GM12878 (cell line): ENCODE measurements around the gene ILF2. TPM values are rescaled to one million over a fixed set of nuclear protein-coding genes. Genes with fewer than 3 reads are reported as not detected.
A peak's percentile ranks its signal among the peaks of the same experiment; 100 is the strongest.

Experiments used
- BMI1 ChIP-seq: fragments of 450-650 bp; IDR thresholded peaks from 2 replicates; pipeline ENCODE4 v1.6.1; 2016; ENCODE audit warnings: mild to moderate bottlenecking, moderate library complexity, borderline replicate concordance
- BRCA1 ChIP-seq: IDR thresholded peaks from 2 replicates; pipeline ENCODE4 v1.6.1; 2011; ENCODE audit warnings: low read depth, low read length, improper control_type of control experiment
- CBFB ChIP-seq: IDR thresholded peaks from 2 replicates; pipeline ENCODE4 v1.6.1; 2016; ENCODE audit warnings: antibody characterized with exemption, low read depth
- MTA2 ChIP-seq: fragments of 450-650 bp; IDR thresholded peaks from 2 replicates; pipeline ENCODE4 v1.6.1; 2016; ENCODE audit warnings: low read depth, mild to moderate bottlenecking, moderate library complexity
- MTA3 ChIP-seq: IDR thresholded peaks from 2 replicates; pipeline ENCODE4 v1.6.1; 2012; ENCODE audit warnings: low read length, inconsistent platforms, borderline replicate concordance
- NFXL1 ChIP-seq: fragments of 450-650 bp; IDR thresholded peaks from 2 replicates; pipeline ENCODE4 v1.6.1; 2017; ENCODE audit warnings: antibody characterized with exemption, mild to moderate bottlenecking, borderline replicate concordance
- NFYA ChIP-seq: IDR thresholded peaks from 2 replicates; pipeline ENCODE4 v1.6.1; 2011; ENCODE audit warnings: low read depth, mild to moderate bottlenecking, low read length, improper control_type of control experiment, borderline replicate concordance
- NRF1 ChIP-seq: conservative IDR thresholded peaks from 2 replicates; pipeline ENCODE4 v1.6.1; 2011; ENCODE audit warnings: mild to moderate bottlenecking, low read depth, low read length, improper control_type of control experiment
- SIN3A ChIP-seq: IDR thresholded peaks from 2 replicates; pipeline ENCODE4 v1.6.1; 2012; ENCODE audit warnings: low read depth, low read length, improper control_type of control experiment
- ZZZ3 ChIP-seq: IDR thresholded peaks from 2 replicates; pipeline ENCODE4 v1.6.1; 2011; ENCODE audit warnings: low read depth; ENCODE audit not compliant: control insufficient read depth, insufficient read length
- polyA plus RNA-seq, 11 experiments: library from polyadenylated mRNA; depleted of rRNA in 4 of 11; unstranded in 6 of 11; stranded (reverse) in 5 of 11; fragments of >200 nt; fragmentation: Nextera tagmentation in 4 of 11; fragmentation: Illumina TruSeq in 1 of 11; extraction: Ambion mirVana in 4 of 11; extraction: Trizol in 1 of 11; gene quantifications; 1 replicate in 1 of 11; 2 replicates in 10 of 11; pipeline versions ENCODE4 v1.2.1 to v1.2.3, GENCODE V29; 2011 to 2016; ENCODE audit warnings: inconsistent platforms in 2 of 11, missing spikeins in 2 of 11, low read depth in 1 of 11
- total RNA-seq, 4 experiments: library from RNA; depleted of rRNA in 3 of 4; stranded (reverse); fragments of >200 nt in 3 of 4; fragmentation: Illumina TruSeq in 1 of 4; extraction: Trizol in 1 of 4; gene quantifications; 2 replicates each; pipeline versions ENCODE4 v1.2.1 to v1.2.3, GENCODE V29; 2013 to 2021
- TF ChIP-seq, protein P1 (sequence below): fragments of 450-650 bp; IDR thresholded peaks from 2 replicates; pipeline ENCODE4 v1.6.1; 2017; ENCODE audit warnings: mild to moderate bottlenecking
- TF ChIP-seq, protein P2 (sequence below): IDR thresholded peaks from 2 replicates; pipeline ENCODE4 v1.6.1; 2011; ENCODE audit warnings: borderline replicate concordance, low read depth, mild to moderate bottlenecking, moderate library complexity, low read length; ENCODE audit not compliant: insufficient read depth, poor library complexity, severe bottlenecking
- TF ChIP-seq, protein P3 (sequence below): fragments of 450-650 bp; IDR thresholded peaks from 2 replicates; pipeline ENCODE4 v1.6.1; 2017; ENCODE audit warnings: antibody characterized with exemption, mild to moderate bottlenecking, moderate library complexity
- TF ChIP-seq, protein P4 (sequence below): IDR thresholded peaks from 2 replicates; pipeline ENCODE4 v1.6.1; 2012; ENCODE audit warnings: mild to moderate bottlenecking, low read depth, low read length
- TF ChIP-seq, protein P5 (sequence below): IDR thresholded peaks from 2 replicates; pipeline ENCODE4 v1.6.1; 2011; ENCODE audit warnings: mild to moderate bottlenecking, low read depth, low read length, moderate library complexity; ENCODE audit not compliant: insufficient replicate concordance

ILF2 gene
- total and polyA plus RNA-seq, 10 of the 15 experiments (the other 5 are each of a cell fraction or from before 2014, with no cell fraction given) = 261 to 520 (median 449) TPM

DNA sequence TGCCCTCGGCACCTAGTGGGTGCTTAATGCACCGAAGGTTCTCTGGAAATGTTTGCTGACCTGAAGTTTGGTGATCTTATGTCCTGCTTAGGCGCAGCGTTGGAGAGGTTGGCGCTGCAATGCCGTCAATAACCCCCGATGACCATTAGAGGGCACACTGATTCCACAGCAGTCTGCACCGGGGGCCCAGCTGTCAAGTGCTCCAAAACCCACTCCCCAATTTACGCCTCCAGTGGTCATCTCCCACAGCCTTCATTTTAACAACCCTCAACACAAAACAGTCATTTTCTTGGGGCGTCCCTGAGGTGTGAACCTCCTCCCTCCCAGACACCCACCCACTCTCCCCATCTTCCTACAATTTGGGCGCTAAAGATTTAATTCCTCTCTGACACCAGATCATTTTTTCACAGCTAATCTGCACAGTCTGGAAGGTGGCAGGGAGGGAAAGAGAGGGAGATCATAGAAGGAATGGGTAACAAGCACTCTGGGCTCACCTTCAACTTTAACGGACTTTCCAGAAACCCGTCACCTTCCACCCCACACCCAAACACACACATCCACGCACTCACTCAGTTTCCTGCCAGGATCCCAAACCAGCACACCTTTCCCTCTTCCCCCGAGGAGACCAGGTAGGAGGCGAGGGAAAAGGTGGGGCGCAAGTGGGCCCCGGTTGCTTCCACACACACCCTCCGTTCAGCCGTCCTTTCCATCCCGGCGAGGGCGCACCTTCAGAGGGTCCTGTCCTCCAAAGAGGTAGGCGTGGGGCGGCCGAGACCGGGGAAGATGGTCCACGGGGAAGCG is 7.1 kb upstream of the ILF2 start (continued):
- TF ChIP-seq MTA2 (no peak), SIN3A (peak; percentile 40; the same call in 1 of the 2 replicates), MTA3 (no peak), ZZZ3 (no peak), NFXL1 (no peak), BRCA1 (no peak), BMI1 (no peak), NFYA (no peak), NRF1 (no peak), CBFB (no peak)
- TF ChIP-seq, protein P1, sequence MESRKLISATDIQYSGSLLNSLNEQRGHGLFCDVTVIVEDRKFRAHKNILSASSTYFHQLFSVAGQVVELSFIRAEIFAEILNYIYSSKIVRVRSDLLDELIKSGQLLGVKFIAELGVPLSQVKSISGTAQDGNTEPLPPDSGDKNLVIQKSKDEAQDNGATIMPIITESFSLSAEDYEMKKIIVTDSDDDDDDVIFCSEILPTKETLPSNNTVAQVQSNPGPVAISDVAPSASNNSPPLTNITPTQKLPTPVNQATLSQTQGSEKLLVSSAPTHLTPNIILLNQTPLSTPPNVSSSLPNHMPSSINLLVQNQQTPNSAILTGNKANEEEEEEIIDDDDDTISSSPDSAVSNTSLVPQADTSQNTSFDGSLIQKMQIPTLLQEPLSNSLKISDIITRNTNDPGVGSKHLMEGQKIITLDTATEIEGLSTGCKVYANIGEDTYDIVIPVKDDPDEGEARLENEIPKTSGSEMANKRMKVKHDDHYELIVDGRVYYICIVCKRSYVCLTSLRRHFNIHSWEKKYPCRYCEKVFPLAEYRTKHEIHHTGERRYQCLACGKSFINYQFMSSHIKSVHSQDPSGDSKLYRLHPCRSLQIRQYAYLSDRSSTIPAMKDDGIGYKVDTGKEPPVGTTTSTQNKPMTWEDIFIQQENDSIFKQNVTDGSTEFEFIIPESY = no peak
- TF ChIP-seq, protein P2, sequence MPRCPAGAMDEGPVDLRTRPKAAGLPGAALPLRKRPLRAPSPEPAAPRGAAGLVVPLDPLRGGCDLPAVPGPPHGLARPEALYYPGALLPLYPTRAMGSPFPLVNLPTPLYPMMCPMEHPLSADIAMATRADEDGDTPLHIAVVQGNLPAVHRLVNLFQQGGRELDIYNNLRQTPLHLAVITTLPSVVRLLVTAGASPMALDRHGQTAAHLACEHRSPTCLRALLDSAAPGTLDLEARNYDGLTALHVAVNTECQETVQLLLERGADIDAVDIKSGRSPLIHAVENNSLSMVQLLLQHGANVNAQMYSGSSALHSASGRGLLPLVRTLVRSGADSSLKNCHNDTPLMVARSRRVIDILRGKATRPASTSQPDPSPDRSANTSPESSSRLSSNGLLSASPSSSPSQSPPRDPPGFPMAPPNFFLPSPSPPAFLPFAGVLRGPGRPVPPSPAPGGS = no peak
- TF ChIP-seq, protein P3, sequence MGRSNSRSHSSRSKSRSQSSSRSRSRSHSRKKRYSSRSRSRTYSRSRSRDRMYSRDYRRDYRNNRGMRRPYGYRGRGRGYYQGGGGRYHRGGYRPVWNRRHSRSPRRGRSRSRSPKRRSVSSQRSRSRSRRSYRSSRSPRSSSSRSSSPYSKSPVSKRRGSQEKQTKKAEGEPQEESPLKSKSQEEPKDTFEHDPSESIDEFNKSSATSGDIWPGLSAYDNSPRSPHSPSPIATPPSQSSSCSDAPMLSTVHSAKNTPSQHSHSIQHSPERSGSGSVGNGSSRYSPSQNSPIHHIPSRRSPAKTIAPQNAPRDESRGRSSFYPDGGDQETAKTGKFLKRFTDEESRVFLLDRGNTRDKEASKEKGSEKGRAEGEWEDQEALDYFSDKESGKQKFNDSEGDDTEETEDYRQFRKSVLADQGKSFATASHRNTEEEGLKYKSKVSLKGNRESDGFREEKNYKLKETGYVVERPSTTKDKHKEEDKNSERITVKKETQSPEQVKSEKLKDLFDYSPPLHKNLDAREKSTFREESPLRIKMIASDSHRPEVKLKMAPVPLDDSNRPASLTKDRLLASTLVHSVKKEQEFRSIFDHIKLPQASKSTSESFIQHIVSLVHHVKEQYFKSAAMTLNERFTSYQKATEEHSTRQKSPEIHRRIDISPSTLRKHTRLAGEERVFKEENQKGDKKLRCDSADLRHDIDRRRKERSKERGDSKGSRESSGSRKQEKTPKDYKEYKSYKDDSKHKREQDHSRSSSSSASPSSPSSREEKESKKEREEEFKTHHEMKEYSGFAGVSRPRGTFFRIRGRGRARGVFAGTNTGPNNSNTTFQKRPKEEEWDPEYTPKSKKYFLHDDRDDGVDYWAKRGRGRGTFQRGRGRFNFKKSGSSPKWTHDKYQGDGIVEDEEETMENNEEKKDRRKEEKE = no peak
- TF ChIP-seq, protein P4, sequence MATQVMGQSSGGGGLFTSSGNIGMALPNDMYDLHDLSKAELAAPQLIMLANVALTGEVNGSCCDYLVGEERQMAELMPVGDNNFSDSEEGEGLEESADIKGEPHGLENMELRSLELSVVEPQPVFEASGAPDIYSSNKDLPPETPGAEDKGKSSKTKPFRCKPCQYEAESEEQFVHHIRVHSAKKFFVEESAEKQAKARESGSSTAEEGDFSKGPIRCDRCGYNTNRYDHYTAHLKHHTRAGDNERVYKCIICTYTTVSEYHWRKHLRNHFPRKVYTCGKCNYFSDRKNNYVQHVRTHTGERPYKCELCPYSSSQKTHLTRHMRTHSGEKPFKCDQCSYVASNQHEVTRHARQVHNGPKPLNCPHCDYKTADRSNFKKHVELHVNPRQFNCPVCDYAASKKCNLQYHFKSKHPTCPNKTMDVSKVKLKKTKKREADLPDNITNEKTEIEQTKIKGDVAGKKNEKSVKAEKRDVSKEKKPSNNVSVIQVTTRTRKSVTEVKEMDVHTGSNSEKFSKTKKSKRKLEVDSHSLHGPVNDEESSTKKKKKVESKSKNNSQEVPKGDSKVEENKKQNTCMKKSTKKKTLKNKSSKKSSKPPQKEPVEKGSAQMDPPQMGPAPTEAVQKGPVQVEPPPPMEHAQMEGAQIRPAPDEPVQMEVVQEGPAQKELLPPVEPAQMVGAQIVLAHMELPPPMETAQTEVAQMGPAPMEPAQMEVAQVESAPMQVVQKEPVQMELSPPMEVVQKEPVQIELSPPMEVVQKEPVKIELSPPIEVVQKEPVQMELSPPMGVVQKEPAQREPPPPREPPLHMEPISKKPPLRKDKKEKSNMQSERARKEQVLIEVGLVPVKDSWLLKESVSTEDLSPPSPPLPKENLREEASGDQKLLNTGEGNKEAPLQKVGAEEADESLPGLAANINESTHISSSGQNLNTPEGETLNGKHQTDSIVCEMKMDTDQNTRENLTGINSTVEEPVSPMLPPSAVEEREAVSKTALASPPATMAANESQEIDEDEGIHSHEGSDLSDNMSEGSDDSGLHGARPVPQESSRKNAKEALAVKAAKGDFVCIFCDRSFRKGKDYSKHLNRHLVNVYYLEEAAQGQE = no peak
- TF ChIP-seq, protein P5, sequence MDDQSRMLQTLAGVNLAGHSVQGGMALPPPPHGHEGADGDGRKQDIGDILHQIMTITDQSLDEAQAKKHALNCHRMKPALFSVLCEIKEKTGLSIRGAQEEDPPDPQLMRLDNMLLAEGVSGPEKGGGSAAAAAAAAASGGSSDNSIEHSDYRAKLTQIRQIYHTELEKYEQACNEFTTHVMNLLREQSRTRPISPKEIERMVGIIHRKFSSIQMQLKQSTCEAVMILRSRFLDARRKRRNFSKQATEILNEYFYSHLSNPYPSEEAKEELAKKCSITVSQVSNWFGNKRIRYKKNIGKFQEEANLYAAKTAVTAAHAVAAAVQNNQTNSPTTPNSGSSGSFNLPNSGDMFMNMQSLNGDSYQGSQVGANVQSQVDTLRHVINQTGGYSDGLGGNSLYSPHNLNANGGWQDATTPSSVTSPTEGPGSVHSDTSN = no peak
